Endothelial cell of umbilical vein (primary cell): ENCODE measurements around the gene CTNNB1. TPM values are rescaled to one million over a fixed set of nuclear protein-coding genes. Genes with fewer than 3 reads are reported as not detected.

Experiments
- BruUV-seq: library from RNA; stranded (reverse); fragments of 400-500 nt; replicated peaks from 2 replicates; lab custom pipeline; 2021; lab: Mats Ljungman, UMichigan
- CTCF ChIA-PET: fragments of 300-600, 350-600 bp; sonication (Branson Sonifier 250); formaldehyde crosslinking; loops from one replicate; lab custom pipeline; 2021; ENCODE audit warnings: antibody characterized with exemption, inconsistent platforms; lab: Charles Lee
- POLR2A ChIA-PET: fragments of 300-600, 350-600 bp; sonication (Branson Sonifier 250); formaldehyde crosslinking; loops from one replicate; lab custom pipeline; 2021; ENCODE audit warnings: antibody characterized with exemption, inconsistent platforms; lab: Charles Lee
- DNase-seq: peaks from one replicate; pipeline ENCODE4 v3.0.0-alpha.2; 2011; ENCODE audit warnings: low read depth, low spot score
- FAIRE-seq: peaks from 2 replicates; lab custom pipeline; 2011; peaks lifted over from hg19 to GRCh38; lab: Jason Lieb, UNC
- H2AFZ ChIP-seq: 2 replicates; pipeline ENCODE4 v1.6.0; 2012; ENCODE audit warnings: low read depth, low read length, control low read depth, inconsistent platforms
- H3K27ac ChIP-seq: 2 replicates; pipeline ENCODE4 v1.5.1; 2011; ENCODE audit warnings: low read depth, mild to moderate bottlenecking, control low read depth, low read length, moderate library complexity; ENCODE audit not compliant: insufficient read depth
- H3K27me3 ChIP-seq, 2 experiments: 2 replicates each; pipeline versions ENCODE4 v1.6.0 to v1.6.1; 2011; ENCODE audit warnings: low read length in 2 of 2, mixed read lengths in 1 of 2; ENCODE audit not compliant: control insufficient read depth in 2 of 2, insufficient read depth in 2 of 2
- H3K36me3 ChIP-seq, 2 experiments: 2 replicates in 1 of 2; 3 replicates in 1 of 2; pipeline ENCODE4 v1.5.1; 2011; ENCODE audit warnings: low read length in 2 of 2, mild to moderate bottlenecking in 1 of 2, moderate library complexity in 1 of 2; ENCODE audit not compliant: control insufficient read depth in 2 of 2, insufficient read depth in 2 of 2; ENCODE audit errors: extremely low read depth in 1 of 2
- H3K4me1 ChIP-seq: 3 replicates; pipeline ENCODE4 v1.5.1; 2011; ENCODE audit warnings: mild to moderate bottlenecking, low read length; ENCODE audit not compliant: control insufficient read depth, insufficient read depth; ENCODE audit errors: extremely low read depth
- H3K4me2 ChIP-seq: 2 replicates; pipeline ENCODE4 v1.6.1; 2011; ENCODE audit warnings: low read length, control low read depth, mixed read lengths; ENCODE audit not compliant: insufficient read depth
- H3K4me3 ChIP-seq, 3 experiments: fragments of 200-600 bp in 1 of 3; sonication (generic), shearing (Covaris generic) in 1 of 3; replicated peaks in 1 of 3; 2 replicates each; pipeline ENCODE4 v1.5.1; 2011 to 2016; ENCODE audit warnings: control low read depth in 3 of 3, low read length in 3 of 3, mild to moderate bottlenecking in 2 of 3, inconsistent platforms in 1 of 3, low read depth in 1 of 3, moderate library complexity in 1 of 3; ENCODE audit not compliant: insufficient read depth in 1 of 3
- H3K79me2 ChIP-seq: 2 replicates; pipeline ENCODE4 v1.6.0; 2012; ENCODE audit warnings: low read length, inconsistent platforms; ENCODE audit not compliant: control insufficient read depth, insufficient read depth
- H3K9ac ChIP-seq: replicated peaks from 2 replicates; pipeline ENCODE3; 2011; ENCODE audit warnings: low read length, control low read depth; ENCODE audit not compliant: insufficient read depth; ENCODE audit errors: extremely low read depth
- H3K9me1 ChIP-seq: replicated peaks from 3 replicates; pipeline ENCODE4 v1.6.0; 2011; ENCODE audit warnings: mild to moderate bottlenecking, low read length; ENCODE audit not compliant: control insufficient read depth, insufficient read depth; ENCODE audit errors: extremely low read depth
- H3K9me3 ChIP-seq: replicated peaks from 2 replicates; pipeline ENCODE4 v1.5.1; 2012; ENCODE audit warnings: low read length, inconsistent platforms; ENCODE audit not compliant: control insufficient read depth, insufficient read depth
- H4K20me1 ChIP-seq: replicated peaks from 2 replicates; pipeline ENCODE3; 2011; ENCODE audit warnings: mild to moderate bottlenecking, low read length; ENCODE audit not compliant: control insufficient read depth, insufficient read depth; ENCODE audit errors: extremely low read depth
- EZH2 ChIP-seq: IDR thresholded peaks from 2 replicates; pipeline ENCODE4 v1.6.1; 2012; ENCODE audit warnings: borderline replicate concordance, low read depth, mild to moderate bottlenecking, moderate library complexity, low read length, inconsistent platforms; ENCODE audit not compliant: severe bottlenecking
- FOS ChIP-seq: IDR thresholded peaks from 2 replicates; pipeline ENCODE4 v1.6.1; 2011; ENCODE audit warnings: mild to moderate bottlenecking, low read length, moderate library complexity, borderline replicate concordance; ENCODE audit not compliant: insufficient read depth
- GATA2 ChIP-seq: IDR thresholded peaks from 2 replicates; pipeline ENCODE4 v1.7.0; 2011; ENCODE audit warnings: low read depth, mild to moderate bottlenecking, moderate library complexity, mixed read lengths, low read length; ENCODE audit not compliant: insufficient read length, insufficient read depth
- JUN ChIP-seq: IDR thresholded peaks from 2 replicates; pipeline ENCODE4 v1.6.1; 2011; ENCODE audit warnings: borderline replicate concordance, low read depth; ENCODE audit not compliant: insufficient read length, insufficient read depth
- MYC ChIP-seq: IDR thresholded peaks from one replicate; pipeline ENCODE4 v1.6.1; 2011; ENCODE audit warnings: mild to moderate bottlenecking, low read depth, low read length
- POLR2A ChIP-seq: IDR thresholded peaks from 2 replicates; pipeline ENCODE4 v1.6.1; 2012; ENCODE audit warnings: low read depth, mild to moderate bottlenecking, control low read depth, low read length
- POLR2AphosphoS5 ChIP-seq: IDR thresholded peaks from 2 replicates; pipeline ENCODE4 v1.6.1; 2012; ENCODE audit warnings: low read depth, mild to moderate bottlenecking, control low read depth, low read length, moderate library complexity; ENCODE audit not compliant: insufficient read depth
- dilution Hi-C: fragments of 300-500 bp; cut with MboI; formaldehyde crosslinking; loops from one replicate; pipeline ENCODE4 v1.15.0; 2019; ENCODE audit warnings: low sequenced_read_pairs; ENCODE audit not compliant: extremely low pct_ligation_motif_present
- intact Hi-C: fragments of 100-400 bp; cut with micrococcal nuclease; formaldehyde crosslinking; loops from one replicate; pipeline ENCODE4 v1.10.0; 2022
- polyA plus RNA-seq, 4 experiments: library from polyadenylated mRNA; depleted of rRNA in 3 of 4; stranded (reverse) in 3 of 4; unstranded in 1 of 4; fragments of >200 nt; gene quantifications; 2 replicates each; pipeline versions ENCODE4 v1.2.1 to v1.2.3, GENCODE V29; 2011 to 2012; ENCODE audit warnings: missing spikeins in 1 of 4
- total RNA-seq: library from RNA; stranded (reverse); gene quantifications from 2 replicates; pipeline ENCODE4 v1.2.3, GENCODE V29; 2021
- TF ChIP-seq, protein P1 (sequence below): IDR thresholded peaks from 2 replicates; pipeline ENCODE4 v1.6.1; 2011; ENCODE audit not compliant: insufficient read depth, insufficient read length
- TF ChIP-seq, protein P2 (sequence below), 2 donors: IDR thresholded peaks; 1 replicate in 1 of 2; 2 replicates in 1 of 2; pipeline ENCODE4 v1.5.1; 2011; ENCODE audit warnings: low read length in 2 of 2, mild to moderate bottlenecking in 2 of 2, moderate library complexity in 2 of 2, control low read depth in 1 of 2, inconsistent platforms in 1 of 2, low read depth in 1 of 2; ENCODE audit not compliant: insufficient read depth in 1 of 2; ENCODE audit errors: extremely low read depth in 1 of 2

Gene CTNNB1
- total and polyA plus RNA-seq, 2 donors (not counting 3 experiments of a cell fraction or from before 2014, with no cell fraction given) = 513 to 906 TPM

DNA sequence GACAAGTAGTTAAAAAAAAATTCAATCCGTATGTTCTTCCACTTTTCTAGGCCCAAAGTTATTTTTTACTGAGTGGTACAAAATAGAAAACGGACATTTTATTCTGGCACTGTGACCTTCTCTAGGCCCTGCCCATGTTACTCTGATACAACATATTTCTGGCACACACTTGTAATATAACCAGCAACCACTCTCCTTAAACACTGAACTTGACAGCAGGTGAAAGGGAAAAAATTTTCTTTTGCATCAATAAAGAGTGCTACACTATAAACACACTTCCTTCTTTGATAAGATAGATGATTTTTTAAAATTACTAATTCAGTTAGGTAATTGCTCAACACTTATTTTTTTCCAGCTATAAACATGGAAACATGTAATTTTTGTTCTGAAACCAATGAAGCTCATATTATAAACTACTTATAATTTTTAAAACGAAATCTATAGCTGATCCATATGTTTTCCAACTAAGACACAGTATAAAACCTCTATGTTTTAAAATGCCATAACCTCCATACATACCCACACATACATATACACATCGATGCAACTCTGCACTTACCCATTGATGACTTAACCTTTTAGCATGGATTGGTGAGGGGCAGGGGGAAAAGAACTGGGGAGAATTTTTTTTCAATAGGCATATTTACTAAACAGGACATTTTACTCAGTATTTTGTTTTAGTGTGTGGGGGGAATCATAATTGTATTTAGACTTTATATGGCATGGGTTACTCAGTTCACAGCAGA, 5.3 kb upstream of the CTNNB1 start:
- no peak overlapping the region for H2AFZ ChIP-seq
- no peaks in the 10 kb centered on the region for H4K20me1 ChIP-seq
- no peak overlapping the region for H3K4me2 ChIP-seq
- H3K9ac ChIP-seq = no peak overlapping the region
- dilution Hi-C loops = no loop called here
- DNase-seq (no peak), FAIRE-seq (no peak)
- intact Hi-C loops = no loop called here
- no peaks in the 10 kb centered on the region for H3K36me3 ChIP-seq
- H3K4me3 ChIP-seq = no peak overlapping the region
- H3K9me1 ChIP-seq = no peaks in the 10 kb centered on the region
- ChIA-PET POLR2A (no interaction called here), CTCF (no interaction called here)
- H3K27me3 ChIP-seq = peaks cover 10 to 22% of the 10 kb centered on the region in 2 experiments
- H3K27ac ChIP-seq = no peak overlapping the region
- H3K79me2 ChIP-seq = no peaks in the 10 kb centered on the region
- no peaks in the 10 kb centered on the region for H3K9me3 ChIP-seq
- TF ChIP-seq FOS (no peak), POLR2AphosphoS5 (no peak), POLR2A (no peak), MYC (no peak), JUN (no peak), GATA2 (no peak), EZH2 (no peak)
- TF ChIP-seq, protein P1, sequence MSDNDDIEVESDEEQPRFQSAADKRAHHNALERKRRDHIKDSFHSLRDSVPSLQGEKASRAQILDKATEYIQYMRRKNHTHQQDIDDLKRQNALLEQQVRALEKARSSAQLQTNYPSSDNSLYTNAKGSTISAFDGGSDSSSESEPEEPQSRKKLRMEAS = no peak
- TF ChIP-seq, protein P2, sequence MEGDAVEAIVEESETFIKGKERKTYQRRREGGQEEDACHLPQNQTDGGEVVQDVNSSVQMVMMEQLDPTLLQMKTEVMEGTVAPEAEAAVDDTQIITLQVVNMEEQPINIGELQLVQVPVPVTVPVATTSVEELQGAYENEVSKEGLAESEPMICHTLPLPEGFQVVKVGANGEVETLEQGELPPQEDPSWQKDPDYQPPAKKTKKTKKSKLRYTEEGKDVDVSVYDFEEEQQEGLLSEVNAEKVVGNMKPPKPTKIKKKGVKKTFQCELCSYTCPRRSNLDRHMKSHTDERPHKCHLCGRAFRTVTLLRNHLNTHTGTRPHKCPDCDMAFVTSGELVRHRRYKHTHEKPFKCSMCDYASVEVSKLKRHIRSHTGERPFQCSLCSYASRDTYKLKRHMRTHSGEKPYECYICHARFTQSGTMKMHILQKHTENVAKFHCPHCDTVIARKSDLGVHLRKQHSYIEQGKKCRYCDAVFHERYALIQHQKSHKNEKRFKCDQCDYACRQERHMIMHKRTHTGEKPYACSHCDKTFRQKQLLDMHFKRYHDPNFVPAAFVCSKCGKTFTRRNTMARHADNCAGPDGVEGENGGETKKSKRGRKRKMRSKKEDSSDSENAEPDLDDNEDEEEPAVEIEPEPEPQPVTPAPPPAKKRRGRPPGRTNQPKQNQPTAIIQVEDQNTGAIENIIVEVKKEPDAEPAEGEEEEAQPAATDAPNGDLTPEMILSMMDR (IDR thresholded peaks at IDR 0.05; ENCODE audit: extremely low read depth in 1 of 2, insufficient read depth in 1 of 2, low read depth in 1 of 2, low read length in 2 of 2) = no peak
- no TSS peak for BruUV-seq
- no peaks in the 10 kb centered on the region for H3K4me1 ChIP-seq
